Right lung (tissue), 10 donors: Measurements from ENCODE around the gene VIPR2. TPM values are rescaled to one million over a fixed set of nuclear protein-coding genes. Genes with fewer than 3 reads are reported as not detected.
"Not testable (repeated sequence)": the region's sequence is repeated elsewhere in the genome, so short reads cannot be mapped to it uniquely, and the experiment has no call there.

Experiments used
- DNase-seq, 2 donors: peaks; one replicate each; pipeline ENCODE4 v3.0.0-alpha.2; 2013
- long read RNA-seq, 8 donors: transcript quantifications; one replicate each; lab custom pipeline, GENCODE V29; 2026
- polyA plus RNA-seq, 5 donors: library from polyadenylated mRNA; unstranded; fragments of 120-200 nt; gene quantifications; one replicate each; pipeline versions ENCODE4 v1.2.1 to v1.2.3, GENCODE V29; 2013; ENCODE audit warnings: inconsistent platforms in 1 of 5, low replicate concordance in 1 of 5; ENCODE audit not compliant: insufficient read length in 5 of 5, insufficient read depth in 1 of 5

Gene VIPR2
- under 1 TPM; 0.18 to 0.63 (median 0.44) TPM for polyA plus RNA-seq
- long read RNA-seq, donor 1, result 0 reads
- long read RNA-seq, donor 2, result 0 reads
- long read RNA-seq, donor 3, result 0 reads
- long read RNA-seq, donor 4, result 0 reads
- long read RNA-seq, donor 5, result 0 reads
- long read RNA-seq, donor 6, result 0 reads
- long read RNA-seq, donor 7, result 0 reads
- long read RNA-seq, donor 8, result 0 reads

DNA sequence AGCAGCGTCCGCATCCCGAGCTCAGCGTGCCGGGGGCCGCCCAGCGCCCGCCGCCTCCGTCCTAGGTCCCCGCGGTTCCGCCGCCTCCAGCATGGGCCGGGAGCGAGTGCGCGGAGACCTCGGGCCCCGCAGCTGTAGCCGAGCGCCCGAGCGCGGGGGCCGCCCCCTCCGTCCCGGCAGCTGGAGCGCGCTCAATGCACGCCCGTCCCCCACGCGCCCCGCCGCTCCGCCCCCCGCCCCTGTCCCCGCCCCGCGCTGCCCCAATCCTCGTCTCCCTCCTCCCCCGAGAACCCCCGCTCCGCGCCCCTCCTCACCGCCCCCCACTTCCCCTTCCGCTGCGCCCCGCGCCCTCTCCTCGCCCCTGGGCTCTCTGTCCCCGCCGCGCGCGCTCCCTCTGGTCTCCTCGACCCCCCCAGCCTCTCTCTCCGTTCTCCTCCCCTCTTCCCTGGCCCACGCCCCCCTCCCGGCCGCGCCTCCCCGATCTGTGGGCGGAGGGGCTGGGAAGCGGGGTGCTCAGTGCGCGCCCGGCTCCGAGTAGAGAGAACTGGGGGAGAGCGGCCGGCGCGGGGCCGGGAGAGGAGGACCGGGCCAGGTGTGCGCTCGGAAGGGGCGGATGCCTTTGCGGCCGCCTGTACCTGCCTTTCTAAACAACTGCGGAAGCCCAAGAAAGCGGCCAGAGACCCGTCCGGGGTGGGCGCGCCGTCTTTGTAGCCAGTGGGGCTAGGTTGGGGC lies at the start of gene VIPR2:
Gene VIPR2, minus strand, starts transcription at position 110 of the 732 bp plus-strand sequence. Its CDS starts 96 bp downstream, at position 14.
- peak in 1 of 2 donors; percentile 7 for DNase-seq

- DNase-seq, result no peak
Measured at GRCh38 chr7:159193543-159194090, 49.0 kb upstream of the VIPR2 start.

DNA sequence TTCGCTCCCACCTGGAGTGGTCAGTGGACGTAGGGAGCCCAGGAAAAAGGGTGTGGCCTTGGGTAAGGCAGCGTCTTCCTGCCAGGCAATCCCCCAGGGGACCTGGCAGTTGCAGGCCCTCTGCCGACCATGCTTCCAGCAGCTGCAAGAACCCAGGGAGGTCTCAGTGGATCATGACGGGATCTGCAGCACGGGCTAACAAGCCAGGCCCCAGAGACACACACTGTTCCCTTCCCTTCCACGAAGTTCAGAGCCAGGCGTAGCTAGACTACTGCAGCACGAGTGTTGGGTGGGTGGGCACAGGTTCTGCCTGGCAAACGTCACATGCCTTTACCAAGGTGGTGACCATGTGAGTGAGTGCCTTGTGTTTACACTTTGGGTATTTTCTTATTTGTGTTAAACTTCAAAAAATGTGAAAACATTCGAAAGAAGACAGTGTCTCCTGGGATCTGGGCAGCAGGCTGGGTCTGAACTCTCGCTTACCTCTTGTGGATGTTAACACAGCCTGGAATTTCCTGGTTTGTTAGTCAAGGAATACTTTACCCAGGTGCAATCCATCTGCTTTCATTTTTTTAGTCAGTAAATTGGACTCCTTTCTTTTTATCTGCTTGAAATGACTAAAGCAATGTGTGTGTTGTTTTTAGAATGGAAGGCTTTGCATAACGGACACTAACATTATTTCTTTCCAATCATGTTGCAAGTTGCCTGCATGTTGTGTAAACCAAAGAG lies 48.2 kb upstream of the VIPR2 start:
- no peak for DNase-seq

DNA sequence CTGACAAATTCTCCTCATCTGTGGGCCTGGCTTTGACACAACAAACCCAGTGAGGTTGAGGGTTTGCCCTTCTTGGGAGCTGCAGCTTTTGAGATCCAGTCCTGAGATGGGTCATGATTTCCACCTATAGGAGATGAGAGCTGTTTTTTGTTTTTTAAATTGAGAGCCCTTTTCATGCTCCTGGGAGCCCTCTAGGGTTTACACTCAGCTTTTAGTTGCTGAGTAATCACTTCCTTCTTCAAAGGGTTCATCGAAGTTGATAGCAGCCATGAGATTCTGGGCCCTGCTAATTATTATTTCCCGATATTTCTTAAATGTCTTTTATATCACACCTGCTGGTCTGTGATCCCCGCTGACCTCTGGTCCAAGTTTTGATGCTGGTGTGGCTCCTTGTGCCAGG lies 47.3 kb upstream of the VIPR2 start:
- no peak for DNase-seq

- DNase-seq, result no peak
Measured at GRCh38 chr7:159191236-159191635, 46.6 kb upstream of the VIPR2 start.

GRCh38 chr7:159188011-159188410 lies 43.3 kb upstream of the VIPR2 start:
- DNase-seq, result no peak

- no peak for DNase-seq
Measured at GRCh38 chr7:159179241-159179640, 34.6 kb upstream of the VIPR2 start.

- DNase-seq, result no peak
Measured at GRCh38 chr7:159177284-159177953, 32.8 kb upstream of the VIPR2 start.

DNA sequence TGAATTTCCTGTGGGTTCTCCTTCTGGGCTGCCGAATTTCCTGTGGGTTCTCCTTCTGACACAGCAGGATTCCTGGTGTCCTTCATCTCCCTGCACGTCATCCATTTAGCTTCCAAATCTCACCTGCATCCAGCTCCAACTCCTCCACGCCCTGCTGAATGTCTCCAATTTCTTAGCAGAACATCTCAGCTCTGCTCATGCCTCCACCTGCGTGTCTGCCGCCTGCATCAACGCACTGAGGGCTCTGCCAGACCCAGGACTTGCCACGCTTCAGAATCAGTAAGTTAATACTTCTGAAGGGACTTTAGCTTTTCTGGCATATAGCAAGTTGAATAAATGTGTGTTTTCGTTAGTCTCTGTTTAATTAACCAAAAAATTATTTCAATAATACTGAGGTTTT lies 31.1 kb upstream of the VIPR2 start:
- DNase-seq, result no peak

GRCh38 chr7:159175100-159175499 lies 30.4 kb upstream of the VIPR2 start:
- DNase-seq, result not testable (repeated sequence)

DNA sequence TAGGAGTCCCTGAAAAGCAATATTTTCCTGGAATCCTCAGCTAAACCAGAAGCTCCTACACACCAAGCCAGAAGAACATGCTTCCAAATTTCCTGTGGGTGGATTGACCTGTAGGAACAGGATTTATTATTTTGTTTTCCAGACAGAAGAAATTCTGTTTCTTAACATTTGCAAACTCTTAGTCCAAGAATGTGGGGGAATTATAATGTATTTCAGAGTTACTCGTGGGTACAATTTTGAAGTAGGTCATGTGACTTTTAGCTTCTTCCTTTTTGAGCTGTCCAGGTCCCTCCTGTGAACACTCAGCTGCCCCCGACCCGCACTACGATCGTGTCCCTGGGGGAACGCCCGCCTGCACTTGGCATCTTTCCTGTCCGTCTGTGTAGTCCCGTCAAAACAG lies 27.7 kb upstream of the VIPR2 start:
- no peak for DNase-seq

GRCh38 chr7:159169391-159169790 lies 24.7 kb upstream of the VIPR2 start:
- no peak for DNase-seq

- DNase-seq, result no peak
Measured at GRCh38 chr7:159167139-159167538, 22.5 kb upstream of the VIPR2 start.

DNA sequence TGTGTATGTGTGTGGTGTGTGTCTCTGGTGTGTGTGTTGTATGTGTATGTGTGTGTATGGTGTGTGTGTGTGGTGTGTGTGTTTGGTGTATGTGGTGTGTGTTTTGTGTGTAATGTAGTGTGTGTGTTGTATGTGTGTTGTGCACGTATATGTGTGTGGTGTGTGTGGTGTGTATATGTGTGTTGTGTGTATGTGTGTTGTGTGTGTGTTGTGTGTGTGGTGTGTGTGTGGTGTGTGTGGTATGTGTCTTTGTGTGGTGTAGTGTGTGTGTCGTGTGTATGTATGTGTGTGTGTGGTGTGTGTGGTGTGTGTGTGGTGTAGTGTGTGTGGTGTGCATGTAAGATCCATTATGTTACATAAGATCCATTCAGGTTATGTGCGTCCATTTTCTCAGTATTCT lies 21.9 kb upstream of the VIPR2 start:
- DNase-seq, result no peak

DNA sequence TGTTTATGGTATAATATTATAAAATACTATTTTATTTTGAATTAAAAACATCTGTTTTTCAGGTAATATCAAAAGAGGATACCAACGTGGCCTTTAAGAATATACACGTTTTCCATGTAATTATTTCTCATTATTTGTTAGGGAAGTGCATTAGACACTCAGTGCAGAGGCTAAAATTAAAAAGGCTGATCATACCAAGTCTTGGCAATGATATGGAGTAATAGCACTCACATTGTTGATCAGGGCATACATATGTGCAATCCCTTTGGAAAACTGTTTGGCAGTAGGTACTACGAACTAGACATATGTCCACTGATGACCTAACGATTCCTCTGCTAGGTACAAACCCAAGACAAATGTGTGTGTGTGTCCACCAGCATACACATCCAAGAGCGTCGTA lies 20.7 kb upstream of the VIPR2 start:
- no peak for DNase-seq

GRCh38 chr7:159163703-159164301 lies 19.1 kb upstream of the VIPR2 start:
- not testable (repeated sequence) for DNase-seq

- DNase-seq, result not testable (repeated sequence)
Measured at GRCh38 chr7:159162050-159162626, 17.5 kb upstream of the VIPR2 start.

DNA sequence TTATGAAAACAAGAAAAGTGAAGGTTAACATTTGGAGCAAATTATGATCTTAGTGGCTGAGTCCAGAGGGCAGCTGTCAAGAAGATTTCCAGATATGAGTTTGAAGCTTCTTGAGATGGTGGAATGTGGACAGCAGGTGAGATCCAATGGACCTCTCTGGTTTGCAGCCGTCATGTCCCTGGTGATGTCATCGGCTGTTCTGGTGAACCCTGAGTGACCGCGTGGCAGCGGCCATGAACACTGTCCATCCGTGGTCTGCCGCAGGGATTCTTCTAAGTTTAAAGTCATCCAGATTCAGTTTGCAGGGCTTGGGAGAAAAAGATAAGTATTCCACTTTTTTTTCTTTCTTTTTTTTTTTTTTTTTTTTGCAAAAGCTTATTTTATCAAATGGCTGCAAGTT lies 15.8 kb upstream of the VIPR2 start:
- no peak for DNase-seq

- no peak for DNase-seq
Measured at GRCh38 chr7:159159731-159160130, 15.1 kb upstream of the VIPR2 start.

GRCh38 chr7:159158888-159159405 lies 14.3 kb upstream of the VIPR2 start:
- DNase-seq, result no peak
